ENCODE results near the gene SDHD.
A peak's percentile ranks its signal among the peaks of the same experiment; 100 is the strongest.

Gene SDHD

GRCh38 chr11:112103446-112103845 is 16.8 kb downstream of the SDHD start:
- DNase-seq (ENCODE audit: low read depth), result no peak

GRCh38 chr11:112106070-112106469 is 19.4 kb downstream of the SDHD start:
- DNase-seq (ENCODE audit: low read depth), result no peak

- peak; percentile 41 for DNase-seq (ENCODE audit: low read depth)
These were observed 27.1 kb downstream of the SDHD start for GRCh38 chr11:112113539-112114457.

GRCh38 chr11:112114460-112114859 is 27.8 kb downstream of the SDHD start:
- DNase-seq (ENCODE audit: low read depth), result no peak

- DNase-seq (ENCODE audit: low read depth), result no peak
These were observed 28.7 kb downstream of the SDHD start for GRCh38 chr11:112115386-112115785.

GRCh38 chr11:112118176-112118575 is 31.5 kb downstream of the SDHD start:
- DNase-seq (ENCODE audit: low read depth), result no peak

- no peak for DNase-seq (ENCODE audit: low read depth)
These were observed 35.4 kb downstream of the SDHD start for GRCh38 chr11:112121981-112122615.

- DNase-seq (ENCODE audit: low read depth), result no peak
These were observed 36.5 kb downstream of the SDHD start for GRCh38 chr11:112123129-112123528.

- DNase-seq (ENCODE audit: low read depth), result no peak
These were observed 40.4 kb downstream of the SDHD start for GRCh38 chr11:112127056-112127455.

GRCh38 chr11:112128483-112129121 is 41.9 kb downstream of the SDHD start:
- peak; percentile 62 for DNase-seq (ENCODE audit: low read depth)

GRCh38 chr11:112129656-112130055 is 43.0 kb downstream of the SDHD start:
- no peak for DNase-seq (ENCODE audit: low read depth)

- DNase-seq (ENCODE audit: low read depth), result no peak
These were observed 46.1 kb downstream of the SDHD start for GRCh38 chr11:112132737-112133136.

- DNase-seq (ENCODE audit: low read depth), result no peak
These were observed 47.8 kb downstream of the SDHD start for GRCh38 chr11:112134473-112134872.

GRCh38 chr11:112143597-112143996 is 56.9 kb downstream of the SDHD start:
- no peak for DNase-seq (ENCODE audit: low read depth)

All from stromal cell of bone marrow (primary cell).